HCT116 (cell line): ENCODE results near the gene FSD1. TPM values are rescaled to one million over a fixed set of nuclear protein-coding genes. Genes with fewer than 3 reads are reported as not detected.

Experiments used
- ATAC-seq: fragments of 200-7000 bp; cut with Tn5 transposase; 2 replicates; pipeline ENCODE4 v1.9.1; 2020; ENCODE audit warnings: mild to moderate bottlenecking, moderate library complexity
- BruUV-seq: library from RNA; stranded (reverse); fragments of 400-500 nt; replicated peaks from 2 replicates; lab custom pipeline; 2021; lab: Mats Ljungman, UMichigan
- CTCF ChIA-PET: fragments of 300-600 bp; sonication (Branson Sonifier 250); formaldehyde crosslinking; loops from one replicate; lab custom pipeline; 2021; ENCODE audit warnings: antibody characterized with exemption; lab: Charles Lee
- POLR2A ChIA-PET: fragments of 300-600, 350-600 bp; sonication (Branson Sonifier 250); formaldehyde crosslinking; loops from one replicate; lab custom pipeline; 2021; ENCODE audit warnings: antibody characterized with exemption; lab: Charles Lee
- RAD21 ChIA-PET, 2 experiments: fragments of 300-600 bp; sonication (Branson Sonifier 250); formaldehyde crosslinking; loops; one replicate each; lab custom pipeline; 2023; ENCODE audit warnings: low total read pairs in 2 of 2; ENCODE audit not compliant: uncharacterized antibody in 2 of 2, unreplicated experiment in 2 of 2, low non-redundant PET in 1 of 2; lab: Charles Lee
- DNase-seq: peaks from one replicate; pipeline ENCODE4 v3.0.0-alpha.2; 2010; ENCODE audit warnings: low read depth, low spot score
- H2AFZ ChIP-seq: fragments of 200-600 bp; shearing (Covaris generic), sonication (generic); 2 replicates; pipeline ENCODE4 v1.6.1; 2017; ENCODE audit warnings: low read depth, mixed run types, mixed read lengths, antibody characterized with exemption, low read length; ENCODE audit not compliant: poor library complexity, severe bottlenecking
- H3K27ac ChIP-seq: 2 replicates; pipeline ENCODE4 v1.5.1; 2012; ENCODE audit warnings: low read depth, low read length
- H3K27me3 ChIP-seq: fragments of 200-600 bp; sonication (generic); 2 replicates; pipeline ENCODE4 v1.6.1; 2016; ENCODE audit warnings: mixed run types, low read length, mixed read lengths; ENCODE audit not compliant: insufficient read depth
- H3K36me3 ChIP-seq, 2 experiments: fragments of 200-500 bp in 1 of 2; fragments of 200-600 bp in 1 of 2; sonication (Bioruptor generic) in 1 of 2; sonication (generic) in 1 of 2; 2 replicates each; pipeline versions ENCODE4 v1.5.1 to v1.6.1; 2014 to 2016; ENCODE audit warnings: low read length in 2 of 2, inconsistent platforms in 1 of 2, mixed read lengths in 1 of 2, mixed run types in 1 of 2; ENCODE audit not compliant: insufficient read depth in 2 of 2, control insufficient read depth in 1 of 2
- H3K4me1 ChIP-seq, 2 experiments: fragments of 200-600 bp in 1 of 2; sonication (generic) in 1 of 2; 2 replicates each; pipeline versions ENCODE4 v1.5.1 to v1.6.1; 2012 to 2017; ENCODE audit warnings: low read length in 2 of 2, inconsistent platforms in 1 of 2, mild to moderate bottlenecking in 1 of 2, mixed read lengths in 1 of 2, mixed run types in 1 of 2, moderate library complexity in 1 of 2; ENCODE audit not compliant: insufficient read depth in 2 of 2, control insufficient read depth in 1 of 2
- H3K4me2 ChIP-seq: fragments of 200-600 bp; sonication (generic); 2 replicates; pipeline ENCODE4 v1.6.1; 2017; ENCODE audit warnings: mixed run types, low read length, mixed read lengths
- H3K4me3 ChIP-seq, 2 experiments: fragments of 200-600 bp in 1 of 2; sonication (generic) in 1 of 2; replicated peaks in 1 of 2; 2 replicates each; pipeline ENCODE4 v1.5.1; 2011 to 2016; ENCODE audit warnings: low read length in 2 of 2, control low read depth in 1 of 2, low read depth in 1 of 2, mild to moderate bottlenecking in 1 of 2, mixed read lengths in 1 of 2, mixed run types in 1 of 2
- H3K79me2 ChIP-seq: fragments of 200-600 bp; sonication (generic); 2 replicates; pipeline ENCODE4 v1.6.1; 2017; ENCODE audit warnings: mild to moderate bottlenecking, mixed run types, low read length, moderate library complexity, mixed read lengths; ENCODE audit not compliant: insufficient read depth
- H3K9ac ChIP-seq: fragments of 200-600 bp; sonication (generic); 2 replicates; pipeline ENCODE4 v1.6.1; 2016; ENCODE audit warnings: low read length, mixed read lengths
- H3K9me2 ChIP-seq: fragments of 200-600 bp; sonication (generic), shearing (Covaris generic); 2 replicates; pipeline ENCODE4 v1.6.1; 2017; ENCODE audit warnings: mixed run types, mild to moderate bottlenecking, moderate library complexity; ENCODE audit not compliant: insufficient read depth
- H3K9me3 ChIP-seq, 2 experiments: fragments of 200-500 bp in 1 of 2; fragments of 200-600 bp in 1 of 2; sonication (Bioruptor generic) in 1 of 2; sonication (generic) in 1 of 2; 2 replicates each; pipeline ENCODE4 v1.6.1; 2014 to 2017; ENCODE audit warnings: low read length in 2 of 2, mixed read lengths in 2 of 2, inconsistent platforms in 1 of 2, low read depth in 1 of 2, mild to moderate bottlenecking in 1 of 2, mixed run types in 1 of 2, moderate library complexity in 1 of 2; ENCODE audit not compliant: control insufficient read depth in 1 of 2, insufficient read depth in 1 of 2
- H4K20me1 ChIP-seq: fragments of 200-600 bp; sonication (generic), shearing (Covaris generic); 2 replicates; pipeline ENCODE4 v1.6.1; 2017; ENCODE audit warnings: mixed run types, mild to moderate bottlenecking, moderate library complexity; ENCODE audit not compliant: insufficient read depth
- CEBPB ChIP-seq: IDR thresholded peaks from 2 replicates; pipeline ENCODE4 v1.6.1; 2012; ENCODE audit warnings: low read depth
- EGR1 ChIP-seq: IDR thresholded peaks from 2 replicates; pipeline ENCODE4 v1.6.1; 2012; ENCODE audit warnings: low read depth
- EZH2phosphoT487 ChIP-seq: fragments of 200-600 bp; IDR thresholded peaks from 2 replicates; pipeline ENCODE4 v1.6.1; 2018; ENCODE audit warnings: antibody characterized with exemption, borderline replicate concordance
- POLR2A ChIP-seq: IDR thresholded peaks from 2 replicates; pipeline ENCODE4 v1.7.0; 2011; ENCODE audit warnings: borderline replicate concordance; ENCODE audit not compliant: insufficient read depth, insufficient read length; ENCODE audit errors: extremely low read depth
- POLR2AphosphoS5 ChIP-seq: IDR thresholded peaks from 2 replicates; pipeline ENCODE4 v1.6.1; 2011; ENCODE audit warnings: mild to moderate bottlenecking, low read depth, low read length, moderate library complexity
- SP1 ChIP-seq: IDR thresholded peaks from 2 replicates; pipeline ENCODE4 v1.6.1; 2012; ENCODE audit warnings: low read depth
- SRF ChIP-seq: IDR thresholded peaks from 2 replicates; pipeline ENCODE4 v1.6.1; 2012; ENCODE audit warnings: low read depth
- TCF7L2 ChIP-seq: IDR thresholded peaks from 2 replicates; pipeline ENCODE4 v1.7.0; 2011; ENCODE audit warnings: borderline replicate concordance, inconsistent platforms; ENCODE audit not compliant: insufficient read depth, insufficient read length; ENCODE audit errors: extremely low read depth
- ZNF274 ChIP-seq: fragments of 200-500 bp; sonication (Bioruptor generic); IDR thresholded peaks from 2 replicates; pipeline ENCODE4 v1.6.1; 2014; ENCODE audit warnings: mild to moderate bottlenecking, low read depth, low read length, inconsistent platforms
- intact Hi-C: fragments of 100-400 bp; cut with micrococcal nuclease; formaldehyde crosslinking; loops from 2 replicates; pipeline ENCODE4 v1.10.0; 2022
- total RNA-seq: library from RNA; stranded (reverse); gene quantifications from one replicate; pipeline ENCODE4 v1.2.1, GENCODE V29; 2021; ENCODE audit not compliant: unreplicated experiment
- TF ChIP-seq, protein P1 (sequence below): IDR thresholded peaks from 2 replicates; pipeline ENCODE4 v1.6.1; 2012; ENCODE audit warnings: low read depth
- TF ChIP-seq, protein P2 (sequence below), 3 experiments: fragments of 200-600 bp in 1 of 3; sonication (generic) in 1 of 3; IDR thresholded peaks in 2 of 3; conservative IDR thresholded peaks in 1 of 3; 2 replicates each; pipeline ENCODE4 v1.5.1; 2012 to 2017; ENCODE audit warnings: low read depth in 2 of 3, low read length in 2 of 3, antibody characterized with exemption in 1 of 3, borderline replicate concordance in 1 of 3, control low read depth in 1 of 3, mild to moderate bottlenecking in 1 of 3, mixed read lengths in 1 of 3, mixed run types in 1 of 3, moderate library complexity in 1 of 3; ENCODE audit not compliant: insufficient read depth in 1 of 3

FSD1 gene
- total RNA-seq, 1 experiment from 2014 or later = 20.1 TPM

DNA sequence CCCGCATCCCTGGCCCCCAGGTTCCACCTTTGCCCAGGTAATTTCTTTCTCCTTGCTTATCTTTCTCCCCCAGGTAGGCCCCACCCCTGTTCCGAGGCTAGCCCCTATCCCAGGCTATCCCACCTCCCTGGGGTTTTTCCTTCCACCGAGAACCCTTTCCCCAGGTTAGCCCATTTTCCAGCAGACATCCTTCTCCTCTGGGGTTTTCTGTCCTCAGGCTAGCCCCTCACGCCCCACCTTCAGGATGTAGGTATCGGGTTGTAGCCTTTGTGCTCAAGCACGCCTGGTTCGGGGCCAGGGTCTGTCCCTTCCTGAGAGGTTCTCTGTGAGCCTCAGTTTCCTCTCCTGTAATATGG, 837 bp downstream of the FSD1 start:
- POLR2A ChIA-PET = interaction anchor here (0.5 to 1.8 kb wide), 2 partner anchors 17 to 38 kb away, joined by 3 to 4 read pairs; partner anchors contain the start of gene MPND
- BruUV-seq = no TSS peak

DNA sequence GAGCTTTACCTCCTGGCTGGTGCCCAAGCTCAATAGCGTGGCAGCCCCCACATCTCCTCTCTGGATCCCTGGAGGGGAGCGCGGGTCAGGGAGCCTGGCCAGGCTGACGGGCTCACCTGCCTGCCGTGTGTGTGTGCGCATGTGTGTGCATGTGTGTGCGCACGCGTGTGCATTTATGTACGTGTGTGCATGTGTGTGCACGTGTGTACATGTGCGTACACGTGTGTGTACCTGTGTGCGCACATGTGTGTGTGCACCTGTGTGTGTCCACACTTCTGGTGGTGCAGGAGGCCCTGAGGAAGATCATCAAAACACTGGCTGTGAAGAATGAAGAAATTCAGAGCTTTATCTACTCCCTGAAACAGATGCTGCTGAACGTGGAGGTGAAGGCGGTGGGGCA, 1.3 kb downstream of the FSD1 start:
- ChIA-PET CTCF (no interaction called here), POLR2A (interaction anchor here (0.5 to 1.8 kb wide), 2 partner anchors 16 to 37 kb away, joined by 3 to 4 read pairs; partner anchors contain the start of gene MPND), RAD21 (no interaction called here)
- H3K79me2 ChIP-seq = no peaks in the 10 kb centered on the region
- H3K4me3 ChIP-seq = 0 out of 4 replicates have a peak overlapping the region, but pooled peaks of 1 of the 2 experiments have one; percentile 13
- H3K9me2 ChIP-seq = no peaks in the 10 kb centered on the region
- H3K9me3 ChIP-seq = no peaks in the 10 kb centered on the region
- ATAC-seq (no peak), DNase-seq (no peak)
- no peaks in the 10 kb centered on the region for H4K20me1 ChIP-seq
- H2AFZ ChIP-seq = no peak overlapping the region
- peak overlapping the region; percentile 46 for H3K4me2 ChIP-seq
- H3K9ac ChIP-seq = no peak overlapping the region
- no peak overlapping the region for H3K27ac ChIP-seq
- intact Hi-C loops = no loop called here
- H3K4me1 ChIP-seq = peaks cover 5 to 14% of the 10 kb centered on the region in 2 experiments
- 0 out of 4 replicates have a peak, but pooled peaks cover 3% of the 10 kb centered on the region in 2 experiments for H3K36me3 ChIP-seq
- BruUV-seq = no TSS peak
- TF ChIP-seq SRF = no peak
- TF ChIP-seq POLR2A = no peak
- TF ChIP-seq, protein P1, sequence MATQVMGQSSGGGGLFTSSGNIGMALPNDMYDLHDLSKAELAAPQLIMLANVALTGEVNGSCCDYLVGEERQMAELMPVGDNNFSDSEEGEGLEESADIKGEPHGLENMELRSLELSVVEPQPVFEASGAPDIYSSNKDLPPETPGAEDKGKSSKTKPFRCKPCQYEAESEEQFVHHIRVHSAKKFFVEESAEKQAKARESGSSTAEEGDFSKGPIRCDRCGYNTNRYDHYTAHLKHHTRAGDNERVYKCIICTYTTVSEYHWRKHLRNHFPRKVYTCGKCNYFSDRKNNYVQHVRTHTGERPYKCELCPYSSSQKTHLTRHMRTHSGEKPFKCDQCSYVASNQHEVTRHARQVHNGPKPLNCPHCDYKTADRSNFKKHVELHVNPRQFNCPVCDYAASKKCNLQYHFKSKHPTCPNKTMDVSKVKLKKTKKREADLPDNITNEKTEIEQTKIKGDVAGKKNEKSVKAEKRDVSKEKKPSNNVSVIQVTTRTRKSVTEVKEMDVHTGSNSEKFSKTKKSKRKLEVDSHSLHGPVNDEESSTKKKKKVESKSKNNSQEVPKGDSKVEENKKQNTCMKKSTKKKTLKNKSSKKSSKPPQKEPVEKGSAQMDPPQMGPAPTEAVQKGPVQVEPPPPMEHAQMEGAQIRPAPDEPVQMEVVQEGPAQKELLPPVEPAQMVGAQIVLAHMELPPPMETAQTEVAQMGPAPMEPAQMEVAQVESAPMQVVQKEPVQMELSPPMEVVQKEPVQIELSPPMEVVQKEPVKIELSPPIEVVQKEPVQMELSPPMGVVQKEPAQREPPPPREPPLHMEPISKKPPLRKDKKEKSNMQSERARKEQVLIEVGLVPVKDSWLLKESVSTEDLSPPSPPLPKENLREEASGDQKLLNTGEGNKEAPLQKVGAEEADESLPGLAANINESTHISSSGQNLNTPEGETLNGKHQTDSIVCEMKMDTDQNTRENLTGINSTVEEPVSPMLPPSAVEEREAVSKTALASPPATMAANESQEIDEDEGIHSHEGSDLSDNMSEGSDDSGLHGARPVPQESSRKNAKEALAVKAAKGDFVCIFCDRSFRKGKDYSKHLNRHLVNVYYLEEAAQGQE = no peak
- no peak for TF ChIP-seq CEBPB
- no peak for TF ChIP-seq POLR2AphosphoS5
- TF ChIP-seq, protein P2, sequence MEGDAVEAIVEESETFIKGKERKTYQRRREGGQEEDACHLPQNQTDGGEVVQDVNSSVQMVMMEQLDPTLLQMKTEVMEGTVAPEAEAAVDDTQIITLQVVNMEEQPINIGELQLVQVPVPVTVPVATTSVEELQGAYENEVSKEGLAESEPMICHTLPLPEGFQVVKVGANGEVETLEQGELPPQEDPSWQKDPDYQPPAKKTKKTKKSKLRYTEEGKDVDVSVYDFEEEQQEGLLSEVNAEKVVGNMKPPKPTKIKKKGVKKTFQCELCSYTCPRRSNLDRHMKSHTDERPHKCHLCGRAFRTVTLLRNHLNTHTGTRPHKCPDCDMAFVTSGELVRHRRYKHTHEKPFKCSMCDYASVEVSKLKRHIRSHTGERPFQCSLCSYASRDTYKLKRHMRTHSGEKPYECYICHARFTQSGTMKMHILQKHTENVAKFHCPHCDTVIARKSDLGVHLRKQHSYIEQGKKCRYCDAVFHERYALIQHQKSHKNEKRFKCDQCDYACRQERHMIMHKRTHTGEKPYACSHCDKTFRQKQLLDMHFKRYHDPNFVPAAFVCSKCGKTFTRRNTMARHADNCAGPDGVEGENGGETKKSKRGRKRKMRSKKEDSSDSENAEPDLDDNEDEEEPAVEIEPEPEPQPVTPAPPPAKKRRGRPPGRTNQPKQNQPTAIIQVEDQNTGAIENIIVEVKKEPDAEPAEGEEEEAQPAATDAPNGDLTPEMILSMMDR (IDR thresholded peaks at IDR 0.05 in 2 of 3, conservative IDR thresholded peaks at IDR 0.05 in 1 of 3; ENCODE audit: borderline replicate concordance in 1 of 3, insufficient read depth in 1 of 3, low read depth in 2 of 3, low read length in 2 of 3) = no peak
- no peak for TF ChIP-seq EZH2phosphoT487
- no peak for TF ChIP-seq TCF7L2
- no peak for TF ChIP-seq SP1
- H3K27me3 ChIP-seq = no peaks in the 10 kb centered on the region

More for the DNA sequence above, 837 bp downstream of the FSD1 start:
- RAD21 ChIA-PET = no interaction called here
- H3K4me2 ChIP-seq = peak overlapping the region; percentile 46
- H3K27ac ChIP-seq = no peak overlapping the region
- H3K9me3 ChIP-seq = no peaks in the 10 kb centered on the region
- peaks cover 4 to 10% of the 10 kb centered on the region in 2 experiments; a peak in 3 of 4 replicates for H3K4me1 ChIP-seq
- H3K27me3 ChIP-seq = no peaks in the 10 kb centered on the region
- CTCF ChIA-PET = no interaction called here
- H3K9me2 ChIP-seq = no peaks in the 10 kb centered on the region
- no peaks in the 10 kb centered on the region for H3K79me2 ChIP-seq
- intact Hi-C loops = no loop called here
- TF ChIP-seq EGR1 = no peak
- TF ChIP-seq ZNF274 = no peak
- no peak for TF ChIP-seq POLR2AphosphoS5
- H3K4me3 ChIP-seq = peak overlapping the region; percentile 13 to 37; a peak in 2 of 4 replicates
- ATAC-seq = no peak
- no peaks in the 10 kb centered on the region for H4K20me1 ChIP-seq
- no peak overlapping the region for H3K9ac ChIP-seq
- 0 out of 4 replicates have a peak, but pooled peaks cover 2 to 3% of the 10 kb centered on the region in 2 experiments for H3K36me3 ChIP-seq
- DNase-seq = no peak
- H2AFZ ChIP-seq = no peak overlapping the region
